Measurements from ENCODE around the gene BATF.
A peak's percentile ranks its signal among the peaks of the same experiment; 100 is the strongest.

BATF gene

DNA sequence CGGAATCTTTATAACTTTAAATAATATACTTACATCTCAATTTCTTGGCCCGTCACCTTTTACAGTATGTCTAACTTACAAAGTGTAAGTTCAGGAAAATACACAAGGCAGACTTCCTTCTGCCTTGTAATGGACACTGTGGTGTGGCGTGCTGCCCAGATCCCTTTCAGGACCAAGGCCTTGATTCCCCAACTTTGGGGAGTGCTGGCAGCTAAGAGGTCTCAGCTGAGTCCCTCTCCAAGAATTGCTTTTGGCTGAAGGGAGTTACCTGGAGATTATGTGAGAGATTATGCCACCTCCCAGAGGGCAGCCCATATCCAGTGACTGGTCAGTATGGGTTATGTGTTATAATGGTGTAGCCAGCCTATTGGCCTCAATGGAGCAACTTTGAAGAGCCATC, 21.2 kb upstream of the BATF start:
- DNase-seq: no peak

DNA sequence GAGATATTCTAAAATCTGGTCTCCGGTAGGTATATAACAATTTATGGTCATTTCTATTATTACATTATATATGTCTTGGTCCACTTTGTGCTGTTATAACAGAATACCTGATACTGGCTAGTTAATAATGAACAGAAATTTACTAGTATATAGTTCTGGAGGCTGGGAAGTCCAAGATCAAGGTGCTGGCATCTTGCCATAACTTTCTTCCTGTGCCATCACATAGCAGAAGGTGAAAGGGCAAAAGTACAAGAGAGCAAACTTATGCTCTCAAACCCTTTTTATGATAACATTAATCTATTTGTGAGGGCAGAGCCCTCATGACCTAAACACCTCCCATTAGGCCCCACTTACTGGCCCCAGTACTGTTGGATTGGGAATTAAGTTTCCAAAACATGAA, 17.9 kb upstream of the BATF start:
- no peak for DNase-seq

- DNase-seq: no peak
These were observed 15.3 kb upstream of the BATF start for GRCh38 chr14:75506930-75507329.

- DNase-seq: no peak
These were observed 11.7 kb upstream of the BATF start for GRCh38 chr14:75510547-75510946.

- DNase-seq: no peak
These were observed 11.1 kb upstream of the BATF start for GRCh38 chr14:75511201-75511600.

DNA sequence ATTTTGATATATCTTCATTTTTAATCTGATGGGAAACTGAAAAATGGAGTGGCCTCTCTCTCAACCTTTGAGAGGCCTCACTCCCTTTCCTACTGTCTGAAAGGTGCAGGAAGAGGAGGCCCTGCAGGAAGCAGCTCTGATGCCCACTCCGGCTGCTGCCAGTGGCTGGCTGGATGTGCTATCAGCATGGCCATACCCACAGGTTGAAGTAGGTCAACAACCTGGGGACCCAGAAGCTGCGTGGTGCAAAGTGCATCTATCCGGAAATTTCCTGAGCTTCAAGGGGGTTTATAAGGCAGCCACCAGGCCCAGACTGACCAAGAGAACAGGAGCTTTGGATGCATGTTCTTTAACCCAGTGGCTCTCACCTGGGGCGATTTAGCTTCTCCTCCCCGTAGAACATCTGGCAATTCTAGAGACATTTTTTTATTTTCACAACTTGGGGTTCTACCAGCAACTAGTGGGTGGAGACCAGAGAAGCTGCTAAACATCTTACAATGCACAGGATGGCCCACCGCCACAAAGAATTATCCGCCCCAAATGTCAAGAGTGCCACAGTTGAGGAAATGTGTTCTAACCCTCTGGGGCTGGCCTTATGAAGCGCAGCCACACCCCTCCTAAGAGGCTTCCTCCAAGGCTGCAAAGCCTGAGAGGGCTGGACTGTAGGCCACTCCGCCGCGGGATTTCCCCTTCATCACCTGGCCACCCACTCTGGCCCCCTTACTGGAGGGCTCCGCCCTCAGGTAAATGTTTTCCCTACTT, 8.2 kb upstream of the BATF start:
- no peak for DNase-seq

- DNase-seq: no peak
These were observed 7.3 kb upstream of the BATF start for GRCh38 chr14:75514673-75515628.

DNA sequence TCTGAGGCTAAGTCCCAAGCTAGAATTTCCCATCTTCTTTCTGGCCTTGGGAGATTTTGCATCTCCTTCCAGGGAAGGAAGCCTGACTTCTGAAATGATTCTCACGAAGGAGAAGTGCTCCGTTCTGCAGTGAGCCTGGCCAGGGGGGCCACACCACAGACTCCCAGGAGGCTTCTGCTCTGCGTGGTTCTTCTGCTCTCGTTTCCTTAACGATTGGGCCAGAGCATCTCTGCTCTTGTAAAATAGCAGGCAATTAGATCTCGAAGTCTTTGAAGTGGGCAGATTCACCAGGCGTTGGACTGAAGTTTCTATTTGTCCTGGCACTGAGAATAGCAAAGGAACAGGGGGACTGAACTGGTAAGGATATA, 6.7 kb upstream of the BATF start:
- DNase-seq: no peak

- DNase-seq: no peak
These were observed 3.6 kb upstream of the BATF start for GRCh38 chr14:75518625-75519024.

DNA sequence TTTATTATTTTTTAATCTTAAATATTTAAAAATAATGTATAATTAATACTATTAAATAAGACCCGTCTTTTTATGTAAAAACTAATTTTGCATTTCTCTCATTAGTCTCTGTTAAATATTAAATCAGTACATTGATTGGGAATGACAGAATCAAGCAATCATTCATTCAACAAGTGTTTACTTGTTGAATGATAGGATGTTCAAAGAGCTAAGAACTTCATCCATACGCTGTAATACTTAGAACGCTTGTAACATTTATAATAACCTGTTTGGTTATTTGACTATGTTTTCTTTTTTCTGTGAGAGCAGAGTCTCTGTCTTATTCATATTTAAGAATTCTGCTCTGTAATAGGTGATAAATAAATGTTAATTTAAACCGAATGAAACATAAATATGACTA, 2.9 kb upstream of the BATF start:
- DNase-seq: no peak

GRCh38 chr14:75519826-75520728, 2.2 kb upstream of the BATF start:
- no peak for DNase-seq

- DNase-seq: no peak
These were observed 1.4 kb upstream of the BATF start for GRCh38 chr14:75520852-75521251.

- DNase-seq: no peak
These were observed 662 bp upstream of the BATF start for GRCh38 chr14:75521415-75522199.

DNA sequence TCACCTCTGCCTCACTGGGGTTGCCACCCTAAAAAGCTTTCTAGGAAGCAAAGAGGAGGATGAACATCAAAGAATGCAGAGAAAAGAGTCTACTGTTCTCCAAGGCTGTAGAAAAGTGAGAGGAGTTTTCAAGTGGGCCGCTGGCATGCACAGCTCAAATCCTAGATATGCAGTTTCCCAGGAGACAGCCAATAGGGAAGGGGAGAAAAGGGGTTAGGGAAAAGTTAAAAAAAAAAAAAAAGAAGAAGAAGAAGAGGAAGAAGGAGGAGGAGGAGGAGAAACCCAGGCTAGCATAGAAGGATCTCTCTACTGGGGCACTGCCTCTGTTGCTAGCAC, 682 bp downstream of the BATF start:
- DNase-seq: no peak

DNA sequence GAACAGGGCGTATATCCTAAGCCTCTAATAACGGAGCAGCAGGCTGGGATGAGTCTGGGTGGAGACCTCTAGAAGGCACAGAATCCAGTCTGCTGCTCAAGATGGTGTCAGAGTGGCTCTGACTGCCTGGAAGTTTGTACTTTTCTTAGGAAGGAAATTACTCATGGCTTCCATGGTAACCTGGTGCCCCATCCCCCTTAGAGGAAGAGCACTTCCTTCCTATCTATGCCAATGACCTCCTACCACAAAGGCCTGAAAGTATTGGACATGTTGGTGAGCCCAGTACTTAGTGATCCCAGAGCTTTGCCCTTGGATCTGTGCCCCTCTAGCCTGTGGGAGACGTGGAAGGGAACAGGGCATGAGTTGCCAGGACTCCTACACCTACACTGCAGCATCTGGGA, 1.5 kb downstream of the BATF start:
- DNase-seq: no peak

- no peak for DNase-seq
These were observed 3.7 kb downstream of the BATF start for GRCh38 chr14:75525969-75526368.

GRCh38 chr14:75527449-75528163, 5.3 kb downstream of the BATF start:
- no peak for DNase-seq

DNA sequence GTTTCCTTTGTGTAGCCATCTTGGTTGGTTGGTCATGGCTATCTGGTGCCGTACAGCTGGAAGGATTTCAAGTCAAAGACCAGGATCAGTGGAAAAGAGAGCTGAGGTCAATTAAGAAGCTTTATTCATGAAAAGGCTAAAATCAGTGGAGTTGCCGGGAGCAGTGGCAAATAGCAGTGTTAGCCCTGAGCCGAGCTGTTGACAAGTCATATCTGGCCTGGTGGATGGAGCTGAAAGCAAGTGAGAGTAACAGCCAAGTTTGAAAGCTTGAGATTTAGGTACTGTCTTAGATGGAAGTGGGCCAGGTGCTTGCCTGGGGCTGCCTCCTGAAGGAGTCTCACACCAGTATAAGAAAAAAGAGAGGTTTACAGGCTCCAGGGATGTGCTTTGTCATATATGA, 9.0 kb downstream of the BATF start:
- DNase-seq: no peak

DNA sequence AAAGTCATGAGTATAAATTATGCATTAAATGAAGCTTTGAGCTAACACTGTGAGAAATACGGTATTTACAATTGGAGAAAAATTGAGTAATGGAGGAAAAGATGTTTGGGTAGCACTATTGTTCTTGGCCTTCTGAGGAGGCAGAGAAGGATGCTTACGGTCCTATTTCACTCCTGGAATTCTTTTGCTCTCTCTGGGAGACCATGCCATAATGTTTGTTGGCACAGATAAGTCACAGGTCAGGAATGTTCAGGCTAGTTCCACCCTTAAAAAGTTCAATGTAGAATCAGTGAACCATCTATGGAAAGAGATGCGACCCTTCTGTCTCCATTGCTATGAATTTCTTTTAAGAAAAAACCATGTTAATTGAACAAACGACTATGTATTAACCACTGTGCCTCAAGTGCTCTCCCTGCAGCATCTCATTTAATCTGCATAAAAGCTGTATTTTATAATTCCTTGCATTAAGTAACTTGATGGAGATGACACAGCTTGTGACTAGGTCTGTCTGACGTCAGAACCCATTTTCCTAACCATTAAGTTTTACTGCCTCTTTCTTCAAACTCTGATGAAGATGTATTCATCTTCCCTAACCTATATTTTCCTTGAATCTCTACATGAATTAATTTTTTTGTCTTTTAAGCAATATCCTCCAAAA, 9.5 kb downstream of the BATF start:
- peak; percentile 21 for DNase-seq

DNA sequence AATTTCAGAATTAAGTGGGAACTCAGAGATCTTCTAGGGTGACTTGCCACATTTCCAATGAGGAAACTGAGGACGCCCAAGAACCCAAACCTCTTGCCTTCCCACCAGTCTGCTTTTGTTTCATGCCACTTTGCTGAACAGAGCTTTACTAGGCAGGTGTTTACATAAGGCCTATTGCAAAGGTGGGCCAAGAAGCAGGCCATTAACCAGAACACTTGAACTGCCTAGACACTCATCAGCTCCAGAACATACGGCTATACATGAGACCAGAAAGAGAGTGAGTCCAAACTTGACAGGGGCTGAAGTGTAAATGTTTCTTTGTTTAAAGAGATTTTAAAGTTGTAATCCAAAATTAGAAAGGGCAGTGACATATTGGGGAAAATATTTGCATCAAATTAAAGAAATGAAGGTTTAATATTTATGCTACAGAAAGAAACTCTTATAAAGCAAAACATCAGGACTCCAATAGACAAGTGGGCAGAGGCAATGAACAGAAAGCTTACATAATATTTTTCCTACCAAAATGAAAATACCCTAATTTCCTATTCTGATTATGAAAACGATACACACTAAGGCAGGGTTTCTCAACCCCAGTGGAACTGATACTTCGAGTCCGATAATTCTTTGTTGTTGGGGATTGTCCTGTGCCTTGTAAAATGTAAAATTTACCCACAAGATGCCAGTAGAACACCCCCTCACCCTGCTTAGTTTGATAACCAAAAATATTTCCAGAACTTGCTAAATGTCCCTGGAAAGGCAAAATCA, 11.7 kb downstream of the BATF start:
- DNase-seq: no peak

Measured in NCI-H226 (cell line).